ENCODE data around the gene SCN1B. TPM values are rescaled to one million over a fixed set of nuclear protein-coding genes. Genes with fewer than 3 reads are reported as not detected.

The SCN1B gene
- total and polyA plus RNA-seq, 10 of the 15 experiments (the other 5 are each of a cell fraction or from before 2014, with no cell fraction given), result 0.04 to 0.54 (median 0.11) TPM; not detected in 3

GRCh38 chr19:35068941-35069634, 38.8 kb downstream of the SCN1B start:
- ATAC-seq, result no peak
- POLR2A ChIA-PET, result no interaction called here

More at GRCh38 chr19:35068941-35069634, 38.8 kb downstream of the SCN1B start:
- ChIA-PET RAD21 (ENCODE audit: unreplicated experiment) (interaction anchor here (1.0 to 1.5 kb wide), 4 partner anchors 17 to 67 kb away, joined by 4 read pairs; partner anchors contain the start of gene LGI4), SMC1A (ENCODE audit: uncharacterized antibody, unreplicated experiment) (interaction anchor here (0.8 to 2.7 kb wide), 7 partner anchors 18 to 72 kb away, joined by 3 to 17 read pairs (median 5); no protein-coding TSS in a partner anchor), CTCF (interaction anchor here (0.9 to 3.6 kb wide), 10 partner anchors 16 to 147 kb away, joined by 3 to 66 read pairs (median 10); partner anchors contain the start of gene LGI4)
- DNase-seq (ENCODE audit: low read depth, low spot score) (no peak), FAIRE-seq (no peak)
- Histone ChIP-seq H3K4me3 (no peak overlapping the region), H3K9me3 (replicated peaks; ENCODE audit: control insufficient read depth, insufficient read depth, low read length) (no peaks in the 10 kb centered on the region; the same call in 2 of the 3 replicates), H3K4me1 (ENCODE audit: control insufficient read depth, insufficient read depth, low read length) (peaks cover 4% of the 10 kb centered on the region; the same call in 1 of the 2 replicates), H3K36me3 (ENCODE audit: control insufficient read depth in 2 of 2, insufficient read depth in 2 of 2, low read length in 1 of 2) (no peaks in the 10 kb centered on the region), H3K79me2 (ENCODE audit: control insufficient read depth, insufficient read depth, low read length) (no peaks in the 10 kb centered on the region), H4K20me1 (ENCODE audit: control insufficient read depth, insufficient read depth) (no peaks in the 10 kb centered on the region), H3K4me2 (ENCODE audit: control insufficient read depth, insufficient read depth) (no peak overlapping the region), H3K27ac (ENCODE audit: control insufficient read depth, insufficient read depth) (no peak overlapping the region), H3K9ac (ENCODE audit: control insufficient read depth, insufficient read depth, low read length) (no peak overlapping the region), H2AFZ (ENCODE audit: control insufficient read depth, low read depth, low read length) (no peak overlapping the region), H3K27me3 (replicated peaks in 1 of 2; ENCODE audit: control insufficient read depth in 2 of 2, insufficient read depth in 2 of 2, low read length in 1 of 2) (no peaks in the 10 kb centered on the region)
- intact Hi-C loops (cut with micrococcal nuclease; ENCODE audit: unreplicated experiment) (no loop called here), in situ Hi-C loops (cut with MboI) (loop anchor here (5.0 kb wide), 1 partner anchor 68 kb away; the partner anchor contains the start of genes FXYD1 and LGI4)
- WGBS (ENCODE audit: insufficient coverage, insufficient replicate concordance, low lambda C conversion rate, missing lambda C conversion rate), result 38% methylated on average over 10 of the region's 10 CpGs
- TF ChIP-seq YBX1 (IDR thresholded peaks at IDR 0.05), result no peak
- no peak for TF ChIP-seq DPF2 (IDR thresholded peaks at IDR 0.05)
- TF ChIP-seq PKNOX1 (IDR thresholded peaks at IDR 0.05), result no peak
- TF ChIP-seq CUX1 (IDR thresholded peaks at IDR 0.05; ENCODE audit: insufficient replicate concordance, low read depth, low read length), result no peak
- TF ChIP-seq BHLHE40 (IDR thresholded peaks at IDR 0.05; ENCODE audit: borderline replicate concordance in 1 of 2, low read depth in 2 of 2, low read length in 1 of 2), result no peak
- TF ChIP-seq SIN3A (IDR thresholded peaks at IDR 0.05; ENCODE audit: low read depth, low read length), result no peak
- no peak for TF ChIP-seq E4F1 (IDR thresholded peaks at IDR 0.05; ENCODE audit: borderline replicate concordance, partially characterized antibody)
- no peak for TF ChIP-seq MYC (IDR thresholded peaks at IDR 0.05; ENCODE audit: insufficient read depth, insufficient read length, insufficient replicate concordance, low read length, severe bottlenecking)
- TF ChIP-seq RAD51 (IDR thresholded peaks at IDR 0.05), result no peak
- no TSS peak for BruUV-seq (replicated peaks)
